Stimulated activated CD8-positive, alpha-beta memory T cell treated with anti-CD3 and anti-CD28 coated beads, Interleukin-2, amount 100 ng/mL, for 1 hour (primary cell): ENCODE results near the gene KLHL21.
"Not testable (repeated sequence)": the region's sequence is repeated elsewhere in the genome, so short reads cannot be mapped to it uniquely, and the experiment has no call there.

Experiments used
- DNase-seq, 2 donors: peaks; one replicate each; pipeline ENCODE4 v3.0.0-alpha.2; 2020; ENCODE audit warnings: low read depth in 2 of 2

The KLHL21 gene

GRCh38 chr1:6585081-6585722, 17.5 kb downstream of the KLHL21 start:
- DNase-seq, result no peak

- DNase-seq, result no peak
Observed at GRCh38 chr1:6584126-6585080, 18.3 kb downstream of the KLHL21 start.

GRCh38 chr1:6582370-6582769, 20.3 kb downstream of the KLHL21 start:
- DNase-seq, result no peak

GRCh38 chr1:6581561-6582305, 20.9 kb downstream of the KLHL21 start:
- no peak for DNase-seq

GRCh38 chr1:6580593-6581409, 21.9 kb downstream of the KLHL21 start:
- DNase-seq, result no peak

- no peak for DNase-seq
Observed at GRCh38 chr1:6580119-6580592, 22.5 kb downstream of the KLHL21 start.

- peak; percentile 93 to 95 for DNase-seq
Observed at GRCh38 chr1:6579374-6580118, 23.1 kb downstream of the KLHL21 start, which contains the start of gene ZBTB48. Gene ZBTB48 (plus strand): TSS chr1:6579994. CDS start chr1:6580610, 616 bp downstream.

GRCh38 chr1:6578624-6579373, 23.9 kb downstream of the KLHL21 start:
- no peak for DNase-seq

GRCh38 chr1:6577831-6578525, 24.7 kb downstream of the KLHL21 start:
- DNase-seq, result no peak

- DNase-seq, result no peak
Observed at GRCh38 chr1:6574818-6575217, 27.9 kb downstream of the KLHL21 start.

- DNase-seq, result no peak
Observed at GRCh38 chr1:6574025-6574620, 28.5 kb downstream of the KLHL21 start.

GRCh38 chr1:6572653-6573383, 29.9 kb downstream of the KLHL21 start:
- DNase-seq, result no peak

- DNase-seq, result no peak
Observed at GRCh38 chr1:6570987-6571386, 31.7 kb downstream of the KLHL21 start.

GRCh38 chr1:6570100-6570499, 32.6 kb downstream of the KLHL21 start:
- no peak for DNase-seq

GRCh38 chr1:6569033-6569432, 33.6 kb downstream of the KLHL21 start:
- DNase-seq, result no peak

- DNase-seq, result no peak
Observed at GRCh38 chr1:6560267-6560666, 42.4 kb downstream of the KLHL21 start.

GRCh38 chr1:6559161-6559560, 43.5 kb downstream of the KLHL21 start:
- DNase-seq, result not testable (repeated sequence)

- no peak for DNase-seq
Observed at GRCh38 chr1:6557597-6557996, 45.1 kb downstream of the KLHL21 start.
